Mesenchymal stem cell (in vitro differentiated cells and primary cell): ENCODE data around the gene SLC9A5.

ENCODE experiments used
- DNase-seq: peaks from one replicate; pipeline ENCODE4 v3.0.0-alpha.2; 2013
- H2AFZ ChIP-seq: one replicate; pipeline ENCODE4 v1.6.1; 2013; ENCODE audit warnings: low read depth, mild to moderate bottlenecking, control low read depth, inconsistent platforms, low read length, moderate library complexity
- H2AK5ac ChIP-seq: 2 replicates; pipeline ENCODE4 v1.6.1; 2013; ENCODE audit warnings: low read length, moderate library complexity, mild to moderate bottlenecking, inconsistent platforms; ENCODE audit not compliant: severe bottlenecking
- H2BK120ac ChIP-seq: one replicate; pipeline ENCODE4 v1.6.1; 2013; ENCODE audit warnings: low read depth, mild to moderate bottlenecking, inconsistent platforms, low read length, moderate library complexity
- H2BK12ac ChIP-seq, 2 experiments: one replicate each; pipeline ENCODE4 v1.6.1; 2013; ENCODE audit warnings: inconsistent platforms in 2 of 2, low read length in 2 of 2, mild to moderate bottlenecking in 2 of 2, moderate library complexity in 2 of 2, control low read depth in 1 of 2
- H2BK15ac ChIP-seq: one replicate; pipeline ENCODE4 v1.6.1; 2013; ENCODE audit warnings: mild to moderate bottlenecking, low read depth, inconsistent platforms; ENCODE audit not compliant: poor library complexity, severe bottlenecking
- H2BK5ac ChIP-seq: 2 replicates; pipeline ENCODE4 v1.6.1; 2013; ENCODE audit warnings: low read depth, mild to moderate bottlenecking, low read length, control low read depth, inconsistent platforms; ENCODE audit not compliant: poor library complexity, severe bottlenecking
- H3K14ac ChIP-seq, 2 experiments: one replicate each; pipeline ENCODE4 v1.6.1; 2013; ENCODE audit warnings: inconsistent platforms in 2 of 2, low read length in 2 of 2, control low read depth in 1 of 2, mild to moderate bottlenecking in 1 of 2, moderate library complexity in 1 of 2
- H3K18ac ChIP-seq, 2 experiments: one replicate each; pipeline ENCODE4 v1.6.1; 2013; ENCODE audit warnings: inconsistent platforms in 2 of 2, low read length in 2 of 2, control low read depth in 1 of 2, low read depth in 1 of 2, mild to moderate bottlenecking in 1 of 2
- H3K23ac ChIP-seq, 2 experiments: one replicate each; pipeline ENCODE4 v1.6.1; 2013; ENCODE audit warnings: inconsistent platforms in 2 of 2, low read length in 2 of 2, mild to moderate bottlenecking in 2 of 2, moderate library complexity in 2 of 2, control low read depth in 1 of 2
- H3K27ac ChIP-seq: 2 replicates; pipeline ENCODE4 v1.5.1; 2013; ENCODE audit warnings: mild to moderate bottlenecking, moderate library complexity, low read length, control low read depth, inconsistent platforms; ENCODE audit not compliant: poor library complexity, severe bottlenecking
- H3K27me3 ChIP-seq, 2 experiments: 2 replicates each; pipeline versions ENCODE4 v1.6.1 to v1.7.0; 2013; ENCODE audit warnings: low read length in 2 of 2, mild to moderate bottlenecking in 2 of 2, moderate library complexity in 2 of 2, control low read depth in 1 of 2, inconsistent platforms in 1 of 2; ENCODE audit not compliant: control insufficient read depth in 1 of 2, insufficient read depth in 1 of 2
- H3K36me3 ChIP-seq, 2 experiments: 2 replicates each; pipeline versions ENCODE4 v1.6.1 to v1.7.0; 2013; ENCODE audit warnings: low read length in 2 of 2, control low read depth in 1 of 2, inconsistent platforms in 1 of 2, low read depth in 1 of 2, mild to moderate bottlenecking in 1 of 2; ENCODE audit not compliant: insufficient read depth in 2 of 2, control insufficient read depth in 1 of 2
- H3K4ac ChIP-seq, 2 experiments: one replicate each; pipeline ENCODE4 v1.6.1; 2013; ENCODE audit warnings: inconsistent platforms in 2 of 2, low read length in 2 of 2, mild to moderate bottlenecking in 2 of 2, moderate library complexity in 2 of 2, control low read depth in 1 of 2, low read depth in 1 of 2
- H3K4me1 ChIP-seq: 2 replicates; pipeline ENCODE4 v1.6.1; 2013; ENCODE audit warnings: low read depth, low read length, control low read depth; ENCODE audit not compliant: control insufficient read depth, insufficient read depth
- H3K4me2 ChIP-seq: 2 replicates; pipeline ENCODE4 v1.6.1; 2013; ENCODE audit warnings: low read length, mild to moderate bottlenecking, inconsistent platforms; ENCODE audit not compliant: poor library complexity, severe bottlenecking
- H3K4me3 ChIP-seq, 2 experiments: 2 replicates each; pipeline versions ENCODE4 v1.5.1 to v1.7.0; 2013; ENCODE audit warnings: low read length in 2 of 2, mild to moderate bottlenecking in 2 of 2, control low read depth in 1 of 2, low read depth in 1 of 2; ENCODE audit not compliant: insufficient read depth in 1 of 2
- H3K79me1 ChIP-seq: replicated peaks from 2 replicates; pipeline ENCODE4 v1.6.1; 2013; ENCODE audit warnings: mild to moderate bottlenecking, control low read depth, low read length, inconsistent platforms; ENCODE audit not compliant: poor library complexity, severe bottlenecking
- H3K9ac ChIP-seq: 2 replicates; pipeline ENCODE4 v1.7.0; 2013; ENCODE audit warnings: mild to moderate bottlenecking, low read length, moderate library complexity
- H3K9me3 ChIP-seq: 2 replicates; pipeline ENCODE4 v1.7.0; 2013; ENCODE audit warnings: mild to moderate bottlenecking, low read length; ENCODE audit not compliant: control insufficient read depth
- H4K8ac ChIP-seq: one replicate; pipeline ENCODE4 v1.6.1; 2013; ENCODE audit warnings: inconsistent platforms, mild to moderate bottlenecking, low read length, moderate library complexity
- H4K91ac ChIP-seq: one replicate; pipeline ENCODE4 v1.6.1; 2013; ENCODE audit warnings: mild to moderate bottlenecking, low read length, inconsistent platforms
- WGBS: methylation state at CpG from one replicate; pipeline ENCODE4 v1.1.7; 2013; ENCODE audit warnings: mixed read lengths; 5-methylcytosine and 5-hydroxymethylcytosine counted together

The SLC9A5 gene

DNA sequence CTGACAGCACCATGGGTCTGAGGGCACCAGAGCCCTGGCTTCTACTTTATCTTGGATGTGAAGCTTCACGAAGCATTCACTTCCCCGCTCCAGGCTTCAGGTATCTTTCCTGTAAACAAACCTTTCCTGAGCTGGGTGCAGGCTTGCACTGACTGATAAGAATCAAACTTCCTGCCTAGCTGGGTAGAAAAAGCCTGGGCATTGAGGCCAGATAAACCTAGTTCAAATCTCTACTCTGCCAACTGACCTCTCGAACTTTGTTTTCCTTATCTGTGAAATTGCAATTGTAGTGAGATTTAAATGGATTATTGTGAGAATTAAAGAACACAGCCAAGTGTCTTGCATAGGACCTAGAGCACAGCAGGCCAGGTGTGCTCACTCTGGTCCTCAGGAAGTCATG is 24.8 kb upstream of the SLC9A5 start:
- H2BK5ac ChIP-seq: no peak overlapping the region
- no peaks in the 10 kb centered on the region for H3K27me3 ChIP-seq
- peaks cover 16% of the 10 kb centered on the region for H3K4me1 ChIP-seq
- H3K9ac ChIP-seq: no peak overlapping the region
- H3K4me3 ChIP-seq: no peak overlapping the region
- no peak overlapping the region for H2AFZ ChIP-seq
- H3K9me3 ChIP-seq: no peaks in the 10 kb centered on the region
- H3K18ac ChIP-seq: no peak overlapping the region
- H3K36me3 ChIP-seq: peaks cover 13 to 43% of the 10 kb centered on the region in 2 experiments
- no peak overlapping the region for H3K23ac ChIP-seq
- no peak overlapping the region for H3K4ac ChIP-seq
- H3K14ac ChIP-seq: no peak overlapping the region
- no peak overlapping the region for H3K4me2 ChIP-seq
- DNase-seq: no peak
- H4K91ac ChIP-seq: no peak overlapping the region
- no peak overlapping the region for H2BK120ac ChIP-seq
- H2AK5ac ChIP-seq: no peak overlapping the region
- peak overlapping the region; percentile 21 for H4K8ac ChIP-seq
- no peak overlapping the region for H3K27ac ChIP-seq
- peaks cover 20% of the 10 kb centered on the region for H3K79me1 ChIP-seq
- WGBS: 86% methylated on average over 3 of the region's 3 CpGs
- H2BK12ac ChIP-seq: no peak overlapping the region
- H2BK15ac ChIP-seq: no peak overlapping the region

- peaks cover 25% of the 10 kb centered on the region for H3K79me1 ChIP-seq
- no peak overlapping the region for H2BK5ac ChIP-seq
- H3K23ac ChIP-seq: no peak overlapping the region
- H3K9me3 ChIP-seq: no peaks in the 10 kb centered on the region
- no peak overlapping the region for H2BK15ac ChIP-seq
- H2AK5ac ChIP-seq: peak overlapping the region; percentile 11
- peak overlapping the region; percentile 15 to 26 for H3K4ac ChIP-seq
- H4K91ac ChIP-seq: peak overlapping the region; percentile 53
- 17% methylated on average over 12 of the region's 12 CpGs for WGBS
- peak overlapping the region; percentile 41 to 92 for H3K18ac ChIP-seq
- H3K4me3 ChIP-seq: peak overlapping the region; percentile 62 to 92
- H3K4me1 ChIP-seq: peaks cover 16% of the 10 kb centered on the region
- no peak overlapping the region for H2BK12ac ChIP-seq
- H3K27me3 ChIP-seq: no peaks in the 10 kb centered on the region
- no peak overlapping the region for H2BK120ac ChIP-seq
- no peak for DNase-seq
- peak overlapping the region; percentile 39 for H4K8ac ChIP-seq
- peaks cover 37 to 54% of the 10 kb centered on the region in 2 experiments for H3K36me3 ChIP-seq
- peak overlapping the region; percentile 44 for H2AFZ ChIP-seq
- H3K14ac ChIP-seq: peak overlapping the region in 1 of 2 experiments; percentile 74
- H3K9ac ChIP-seq: peak overlapping the region; percentile 98
- no peak overlapping the region for H3K27ac ChIP-seq
- H3K4me2 ChIP-seq: peak overlapping the region; percentile 54
These were observed 22.4 kb upstream of the SLC9A5 start for GRCh38 chr16:67226295-67226803.

- H3K4me1 ChIP-seq: peaks cover 18% of the 10 kb centered on the region
- H3K4me2 ChIP-seq: peak within 1 kb of the TSS; percentile 79
- peak within 1 kb of the TSS; percentile 98 for H3K9ac ChIP-seq
- H3K4ac ChIP-seq: peak within 1 kb of the TSS; percentile 36 to 92
- H3K27ac ChIP-seq: peak within 1 kb of the TSS; percentile 16
- H4K91ac ChIP-seq: peak within 1 kb of the TSS; percentile 53
- H2BK120ac ChIP-seq: no peak within 1 kb of the TSS
- peak within 1 kb of the TSS; percentile 41 to 92 for H3K18ac ChIP-seq
- H2AK5ac ChIP-seq: peak within 1 kb of the TSS; percentile 29
- H3K9me3 ChIP-seq: no peaks in the 10 kb centered on the region
- no peak within 1 kb of the TSS for H2BK12ac ChIP-seq
- H3K14ac ChIP-seq: peak within 1 kb of the TSS in 1 of 2 experiments; percentile 74
- no peak within 1 kb of the TSS for H3K23ac ChIP-seq
- H2AFZ ChIP-seq: peak within 1 kb of the TSS; percentile 44
- 3% methylated on average over 46 of the region's 46 CpGs for WGBS
- no peak within 1 kb of the TSS for H2BK15ac ChIP-seq
- peaks cover 43 to 61% of the 10 kb centered on the region in 2 experiments for H3K36me3 ChIP-seq
- peaks cover 29% of the 10 kb centered on the region for H3K79me1 ChIP-seq
- H3K4me3 ChIP-seq: peak within 1 kb of the TSS; percentile 80 to 92
- H2BK5ac ChIP-seq: no peak within 1 kb of the TSS
- H3K27me3 ChIP-seq: no peaks in the 10 kb centered on the region
- DNase-seq: peak; percentile 99
- peak within 1 kb of the TSS; percentile 40 for H4K8ac ChIP-seq
These were observed 21.8 kb upstream of the SLC9A5 start, which contains the start of gene TMEM208 for GRCh38 chr16:67226804-67227566. TSS of gene TMEM208 (plus strand) at chr16:67227130. CDS start at chr16:67227219, 89 bp downstream.

DNA sequence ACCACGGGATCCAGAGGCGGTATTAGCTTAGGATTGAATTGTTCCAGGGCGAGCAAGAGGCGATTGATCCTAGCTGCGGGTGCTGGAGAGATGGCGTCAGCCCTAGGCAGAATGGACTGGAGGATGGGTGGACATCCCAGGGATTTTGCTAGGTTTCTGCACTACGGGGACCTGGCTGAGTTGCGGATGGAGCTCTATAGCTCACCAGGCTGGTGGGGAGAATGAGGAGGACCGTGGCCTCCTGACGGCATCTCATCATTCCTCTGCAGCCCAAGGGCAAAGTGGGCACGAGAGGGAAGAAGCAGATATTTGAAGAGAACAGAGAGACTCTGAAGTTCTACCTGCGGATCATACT is 21.2 kb upstream of the SLC9A5 start:
- 25% methylated on average over 12 of the region's 12 CpGs for WGBS
- H3K27ac ChIP-seq: no peak overlapping the region
- peaks cover 19% of the 10 kb centered on the region for H3K4me1 ChIP-seq
- no peak overlapping the region for H2BK5ac ChIP-seq
- no peak overlapping the region for H2BK15ac ChIP-seq
- H2BK12ac ChIP-seq: no peak overlapping the region
- no peaks in the 10 kb centered on the region for H3K27me3 ChIP-seq
- H3K4me2 ChIP-seq: peak overlapping the region; percentile 79
- peaks cover 47 to 64% of the 10 kb centered on the region in 2 experiments for H3K36me3 ChIP-seq
- peak overlapping the region; percentile 36 to 92 for H3K4ac ChIP-seq
- DNase-seq: no peak
- no peak overlapping the region for H4K91ac ChIP-seq
- H3K9me3 ChIP-seq: no peaks in the 10 kb centered on the region
- peaks cover 31% of the 10 kb centered on the region for H3K79me1 ChIP-seq
- peak overlapping the region; percentile 40 for H4K8ac ChIP-seq
- H2AK5ac ChIP-seq: peak overlapping the region; percentile 29
- no peak overlapping the region for H3K23ac ChIP-seq
- H3K4me3 ChIP-seq: peak overlapping the region; percentile 80 to 92
- no peak overlapping the region for H2BK120ac ChIP-seq
- no peak overlapping the region for H3K14ac ChIP-seq
- H3K18ac ChIP-seq: no peak overlapping the region
- H3K9ac ChIP-seq: peak overlapping the region; percentile 98
- H2AFZ ChIP-seq: no peak overlapping the region
